PC-9 (cell line): ENCODE measurements around the gene LSM12. TPM values are rescaled to one million over a fixed set of nuclear protein-coding genes. Genes with fewer than 3 reads are reported as not detected.
"Not testable (repeated sequence)": the region's sequence is repeated elsewhere in the genome, so short reads cannot be mapped to it uniquely, and the experiment has no call there.

Experiments used
- BruUV-seq: library from RNA; stranded (reverse); fragments of 400-500 nt; replicated peaks from 2 replicates; lab custom pipeline; 2021; lab: Mats Ljungman, UMichigan
- CTCF ChIA-PET: fragments of 300-600 bp; sonication (Branson Sonifier 250); formaldehyde crosslinking; loops from one replicate; lab custom pipeline; 2022; ENCODE audit warnings: antibody characterized with exemption; lab: Charles Lee
- POLR2A ChIA-PET: fragments of 300-600 bp; sonication (Branson Sonifier 250); formaldehyde crosslinking; loops from one replicate; lab custom pipeline; 2022; ENCODE audit warnings: antibody characterized with exemption; ENCODE audit not compliant: unreplicated experiment; lab: Charles Lee
- DNase-seq, 2 experiments: peaks; one replicate each; pipeline versions ENCODE4 v3.0.0 to v3.0.0-alpha.2; 2015 to 2022; ENCODE audit warnings: mixed read lengths in 1 of 2
- H2AFZ ChIP-seq: fragments of 200-600 bp; sonication (generic); 2 replicates; pipeline ENCODE4 v1.8.1; 2017; ENCODE audit warnings: antibody characterized with exemption
- H3F3A ChIP-seq: fragments of 200-600 bp; sonication (generic); 2 replicates; pipeline ENCODE4 v1.8.1; 2017; ENCODE audit warnings: antibody characterized with exemption, mild to moderate bottlenecking, low read depth; ENCODE audit not compliant: insufficient read depth
- H3K27ac ChIP-seq: fragments of 200-600 bp; sonication (generic); 2 replicates; pipeline ENCODE4 v1.6.1; 2016; ENCODE audit warnings: mixed run types
- H3K27me3 ChIP-seq: fragments of 200-600 bp; sonication (generic); 2 replicates; pipeline ENCODE4 v1.6.1; 2016; ENCODE audit warnings: low read depth, mixed run types; ENCODE audit not compliant: insufficient read depth
- H3K36me3 ChIP-seq: fragments of 200-600 bp; sonication (generic); 2 replicates; pipeline ENCODE4 v1.6.1; 2016; ENCODE audit warnings: low read depth, mixed run types
- H3K4me1 ChIP-seq: fragments of 200-600 bp; sonication (generic); replicated peaks from 2 replicates; pipeline ENCODE4 v1.6.1; 2016; ENCODE audit warnings: mixed run types; ENCODE audit not compliant: insufficient read depth
- H3K4me2 ChIP-seq: fragments of 200-600 bp; sonication (generic); 2 replicates; pipeline ENCODE4 v1.6.1; 2017; ENCODE audit warnings: mixed run types
- H3K4me3 ChIP-seq: fragments of 200-600 bp; sonication (generic); 2 replicates; pipeline ENCODE4 v1.6.1; 2016; ENCODE audit warnings: mixed run types
- H3K79me2 ChIP-seq: fragments of 200-600 bp; sonication (generic); 2 replicates; pipeline ENCODE4 v1.6.1; 2017; ENCODE audit warnings: low read depth, mixed run types
- H3K9me2 ChIP-seq: fragments of 200-600 bp; sonication (generic); 2 replicates; pipeline ENCODE4 v1.8.1; 2017; ENCODE audit warnings: mild to moderate bottlenecking; ENCODE audit not compliant: insufficient read depth
- H3K9me3 ChIP-seq: fragments of 200-600 bp; sonication (generic); 2 replicates; pipeline ENCODE4 v1.8.1; 2016; ENCODE audit warnings: low read depth; ENCODE audit not compliant: insufficient read depth
- H4K20me1 ChIP-seq: fragments of 200-600 bp; sonication (generic); 2 replicates; pipeline ENCODE4 v1.8.1; 2017; ENCODE audit not compliant: insufficient read depth
- CTCF ChIP-seq: fragments of 200-600 bp; sonication (generic); conservative IDR thresholded peaks from 2 replicates; pipeline ENCODE4 v1.6.1; 2017; ENCODE audit warnings: mixed run types, antibody characterized with exemption, mild to moderate bottlenecking, moderate library complexity
- EZH2 ChIP-seq: fragments of 200-600 bp; sonication (generic); IDR thresholded peaks from 2 replicates; pipeline ENCODE4 v1.8.0; 2017; ENCODE audit warnings: antibody characterized with exemption, low read depth
- intact Hi-C: fragments of 100-400 bp; cut with micrococcal nuclease; formaldehyde crosslinking; loops from one replicate; pipeline ENCODE4 v1.10.0; 2022; ENCODE audit not compliant: unreplicated experiment
- total RNA-seq: library from RNA; stranded (reverse); gene quantifications from 2 replicates; pipeline ENCODE4 v1.2.3, GENCODE V29; 2021

LSM12 gene
- total RNA-seq, 1 experiment from 2014 or later, result 62.7 TPM

GRCh38 chr17:44022246-44022645 lies 44.2 kb downstream of the LSM12 start:
- CTCF ChIA-PET, result no interaction called here
- intact Hi-C loops, result no loop called here
- Histone ChIP-seq H2AFZ (no peak overlapping the region), H3K4me3 (no peak overlapping the region), H3K27me3 (no peaks in the 10 kb centered on the region), H3K27ac (no peak overlapping the region), H3F3A (peaks cover 4% of the 10 kb centered on the region; the same call in 1 of the 2 replicates), H3K4me2 (no peak overlapping the region), H3K79me2 (no peaks in the 10 kb centered on the region), H3K9me3 (no peaks in the 10 kb centered on the region), H3K36me3 (no peaks in the 10 kb centered on the region), H3K4me1 (no peaks in the 10 kb centered on the region), H3K9me2 (no peaks in the 10 kb centered on the region), H4K20me1 (no peaks in the 10 kb centered on the region)
- TF ChIP-seq CTCF (no peak), EZH2 (no peak)
- no TSS peak for BruUV-seq
- no peak for DNase-seq
- POLR2A ChIA-PET, result no interaction called here

GRCh38 chr17:44021227-44021626 lies 45.2 kb downstream of the LSM12 start:
- H3F3A ChIP-seq, intact Hi-C loops, DNase-seq, H2AFZ ChIP-seq, H3K4me1 ChIP-seq, BruUV-seq, H3K27ac ChIP-seq, H3K9me3 ChIP-seq, H3K4me2 ChIP-seq, H3K27me3 ChIP-seq, POLR2A ChIA-PET, H3K9me2 ChIP-seq, H3K4me3 ChIP-seq, H3K79me2 ChIP-seq, CTCF ChIA-PET, H4K20me1 ChIP-seq, H3K36me3 ChIP-seq: not testable (repeated sequence)

DNA sequence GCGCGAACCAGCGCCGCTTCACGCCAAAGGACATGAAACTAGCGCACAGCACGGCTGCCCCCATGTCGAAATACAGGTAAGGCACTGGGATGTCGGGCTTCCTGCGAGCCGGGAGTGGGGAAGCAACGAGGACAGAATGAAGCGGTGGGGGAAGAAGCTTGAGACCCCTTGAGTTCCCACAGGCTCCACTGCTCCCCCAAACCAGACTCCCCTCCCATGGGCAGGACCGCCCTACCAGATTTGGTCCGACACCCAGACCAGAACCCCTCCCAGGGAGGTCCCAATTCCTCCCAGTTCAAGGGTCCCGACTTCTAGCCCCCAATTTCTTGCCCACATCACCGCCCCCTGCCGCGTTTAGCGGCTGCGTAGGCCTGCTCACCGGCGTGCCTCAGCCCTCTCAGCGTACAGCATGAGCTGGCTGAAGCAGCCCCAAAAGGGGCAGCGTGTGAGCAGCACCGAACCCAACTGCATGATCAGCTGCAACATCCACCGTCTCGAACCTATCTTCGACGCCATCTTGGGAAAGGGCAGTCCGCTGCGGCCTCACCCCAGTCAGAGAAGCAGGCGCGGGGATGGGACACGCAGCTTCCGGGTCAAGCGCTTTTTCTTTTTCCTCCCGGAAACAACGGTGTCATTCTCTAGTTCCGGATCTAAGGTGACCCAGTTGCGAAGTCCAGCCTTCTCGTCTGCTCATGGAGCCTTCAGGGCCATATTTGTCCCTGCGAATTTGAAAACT lies 51.9 kb downstream of the LSM12 start, which contains the start of gene TMEM101:
Gene TMEM101 (minus strand): TSS at position 527 of the 736 bp plus-strand sequence. CDS start 11 bp downstream, at position 516.
- intact Hi-C loops, result no loop called here
- POLR2A ChIA-PET, result no interaction called here
- peak; percentile 76 to 82 for DNase-seq

More for the DNA sequence above, 51.9 kb downstream of the LSM12 start, which contains the start of gene TMEM101:
- peak within 1 kb of the TSS; percentile 99 for H3K4me2 ChIP-seq
- no peaks in the 10 kb centered on the region for H3K27me3 ChIP-seq
- no peaks in the 10 kb centered on the region; the same call in 1 of the 2 replicates for H3K4me1 ChIP-seq
- TF ChIP-seq EZH2, result no peak
- no peak for TF ChIP-seq CTCF
- no peaks in the 10 kb centered on the region for H4K20me1 ChIP-seq
- no peaks in the 10 kb centered on the region for H3K36me3 ChIP-seq
- CTCF ChIA-PET, result no interaction called here
- BruUV-seq, result TSS peak; percentile 31
- peaks cover 7% of the 10 kb centered on the region; the same call in 1 of the 2 replicates for H3F3A ChIP-seq
- H3K79me2 ChIP-seq, result peaks cover 11% of the 10 kb centered on the region
- no peaks in the 10 kb centered on the region for H3K9me2 ChIP-seq
- H3K9me3 ChIP-seq, result no peaks in the 10 kb centered on the region
- H2AFZ ChIP-seq, result peak within 1 kb of the TSS; percentile 94
- H3K27ac ChIP-seq, result 0 out of 2 replicates have a peak within 1 kb of the TSS, but pooled peaks have one; percentile 29
- H3K4me3 ChIP-seq, result peak within 1 kb of the TSS; percentile 94
